Stimulated activated CD4-positive, alpha-beta T cell treated with anti-CD3 and anti-CD28 coated beads, Interleukin-12 subunit alpha, Interleukin-12 subunit beta, amount 100 ng/mL, for 24 hours (primary cell): ENCODE measurements around the gene MACF1.
"Not testable (repeated sequence)": the region's sequence is repeated elsewhere in the genome, so short reads cannot be mapped to it uniquely, and the experiment has no call there.

Experiments
- DNase-seq, 2 experiments: peaks; one replicate each; pipeline ENCODE4 v3.0.0-alpha.2; 2020; ENCODE audit warnings: low read depth in 2 of 2

MACF1 gene

DNA sequence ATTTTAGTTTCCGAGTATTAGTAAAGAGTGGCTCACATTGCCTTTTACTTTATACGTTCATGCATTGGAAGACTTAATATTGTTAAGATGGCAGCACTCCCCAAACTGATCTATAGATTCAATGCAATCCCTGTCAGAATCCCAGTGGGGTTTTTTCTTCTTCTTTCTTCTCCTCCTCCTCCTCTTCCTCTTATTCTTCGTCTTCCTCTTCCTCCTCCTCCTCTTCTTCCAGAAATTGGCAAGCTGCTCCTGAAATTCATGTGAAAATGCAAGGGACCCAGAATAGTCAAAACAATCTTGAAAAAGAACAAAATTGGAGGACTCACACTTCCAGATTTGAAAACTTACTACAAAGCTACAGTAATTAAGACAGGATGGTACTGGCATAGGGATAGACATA, 23.2 kb upstream of the MACF1 start:
- DNase-seq = no peak

DNA sequence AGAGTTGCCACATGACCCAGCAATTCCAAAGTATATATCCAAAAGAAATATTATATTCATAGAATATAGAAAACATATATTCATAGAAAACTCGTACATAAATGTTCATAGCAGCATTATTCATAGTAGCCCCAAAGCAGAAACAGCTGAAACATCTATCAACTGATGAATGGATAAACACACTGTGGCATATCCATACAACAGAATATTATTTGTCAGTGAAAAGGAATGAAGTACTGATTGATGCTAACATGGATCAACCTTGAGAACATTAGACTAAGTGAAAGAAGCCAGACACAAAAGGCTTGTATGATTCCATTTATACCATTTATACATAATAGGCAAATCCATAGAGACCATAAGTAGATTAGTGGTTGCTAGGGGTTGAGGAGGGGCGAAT, 21.7 kb upstream of the MACF1 start:
- DNase-seq = no peak

DNA sequence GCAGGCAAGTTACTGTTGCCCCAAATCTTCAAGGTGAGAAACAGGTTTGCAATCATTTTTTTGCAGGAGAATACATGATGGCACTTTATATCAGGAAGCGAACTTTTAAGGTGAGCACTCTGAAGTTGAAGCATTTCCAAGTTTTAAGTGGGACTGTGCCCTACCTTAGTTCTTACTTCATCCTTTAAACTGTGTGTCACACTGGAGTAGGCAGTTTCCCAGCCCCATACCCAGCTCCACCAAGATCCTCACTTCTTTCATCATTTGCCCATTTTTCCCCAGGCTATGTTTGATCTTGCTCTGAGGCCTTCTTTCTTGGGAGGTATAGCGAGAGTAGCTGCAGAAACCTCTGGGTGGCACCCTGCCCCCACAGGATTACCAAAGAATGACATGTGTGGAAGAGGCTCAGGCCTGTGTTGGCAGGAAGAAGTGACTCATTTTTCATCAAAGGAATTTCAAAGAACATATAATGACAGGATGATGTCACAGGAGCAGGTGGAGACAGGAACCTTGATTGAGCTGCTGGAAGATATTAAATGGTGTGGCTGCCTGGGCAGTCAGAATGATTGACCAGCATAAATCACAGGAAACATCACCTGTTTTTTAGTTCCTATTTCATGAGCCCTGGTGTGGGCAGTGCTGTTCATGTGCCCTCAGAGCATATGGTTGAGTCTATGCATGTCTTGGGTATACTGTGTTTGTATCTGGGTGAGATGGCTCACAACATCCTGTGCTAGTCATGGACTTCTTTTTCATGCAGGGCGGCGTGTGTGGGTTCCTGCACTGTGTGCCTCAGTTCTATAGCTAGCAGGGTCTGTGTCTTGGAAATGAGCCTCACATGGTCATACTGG, 20.8 kb upstream of the MACF1 start:
- DNase-seq = peak; percentile 62 to 65

DNA sequence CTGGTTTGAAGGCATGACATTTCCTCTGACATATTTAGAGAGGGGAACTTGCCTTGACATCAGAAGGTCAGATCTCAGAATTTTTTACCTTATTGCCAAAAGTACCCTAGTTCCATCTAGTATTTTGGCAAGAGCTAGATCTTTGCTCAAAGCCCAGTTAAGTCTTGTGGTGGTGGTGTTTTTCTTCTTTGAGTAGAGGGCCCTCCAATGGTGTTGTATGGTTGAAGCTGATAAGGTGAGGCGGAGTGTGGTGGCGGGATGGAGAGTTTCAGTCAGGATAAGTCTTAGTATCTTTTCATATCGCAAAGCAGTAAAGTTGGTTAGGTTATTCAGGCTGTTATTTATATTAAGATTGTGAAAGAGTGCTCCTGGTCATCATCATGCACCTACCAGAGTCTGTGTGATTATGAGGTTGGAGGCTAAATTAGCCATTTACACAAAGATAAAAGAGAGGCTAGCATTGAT, 20.1 kb upstream of the MACF1 start:
- DNase-seq = no peak

DNA sequence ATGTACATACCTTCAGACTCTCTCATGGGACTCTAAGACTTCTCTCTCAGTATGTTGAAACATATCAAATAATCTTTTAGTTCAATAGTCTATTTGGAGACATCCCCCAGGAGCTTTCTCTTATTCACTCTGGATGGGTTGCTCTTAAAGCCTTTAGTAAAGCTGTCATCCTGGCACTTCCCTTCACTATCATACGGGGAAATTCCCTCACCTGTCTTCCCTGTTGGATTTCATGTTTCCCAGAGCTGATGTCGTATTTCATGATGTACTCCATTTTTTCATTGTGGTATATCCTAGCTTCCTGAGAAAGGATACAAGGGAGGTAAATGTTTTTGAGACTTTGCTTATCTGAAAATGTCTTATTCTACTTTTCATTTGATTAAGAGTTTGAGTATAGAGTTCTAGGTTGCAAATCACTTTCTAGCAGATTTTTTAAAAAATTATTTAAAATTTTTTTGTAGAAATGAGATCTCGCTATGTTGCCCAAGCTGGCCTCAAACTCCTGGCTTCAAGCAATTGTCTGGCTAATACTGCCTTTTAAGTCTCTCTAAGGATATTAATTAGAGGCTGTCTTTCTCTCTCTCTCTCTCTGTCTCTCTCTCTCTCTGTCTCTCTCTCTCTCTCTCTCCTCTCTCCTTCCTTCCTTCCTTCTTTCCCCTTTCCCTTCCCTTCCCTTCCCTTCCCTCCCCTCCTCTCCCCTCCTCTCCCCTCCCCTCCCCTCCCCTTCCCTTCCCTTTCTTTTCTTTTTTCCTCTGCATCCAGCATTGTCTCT, 17.0 kb upstream of the MACF1 start:
- no peak for DNase-seq

DNA sequence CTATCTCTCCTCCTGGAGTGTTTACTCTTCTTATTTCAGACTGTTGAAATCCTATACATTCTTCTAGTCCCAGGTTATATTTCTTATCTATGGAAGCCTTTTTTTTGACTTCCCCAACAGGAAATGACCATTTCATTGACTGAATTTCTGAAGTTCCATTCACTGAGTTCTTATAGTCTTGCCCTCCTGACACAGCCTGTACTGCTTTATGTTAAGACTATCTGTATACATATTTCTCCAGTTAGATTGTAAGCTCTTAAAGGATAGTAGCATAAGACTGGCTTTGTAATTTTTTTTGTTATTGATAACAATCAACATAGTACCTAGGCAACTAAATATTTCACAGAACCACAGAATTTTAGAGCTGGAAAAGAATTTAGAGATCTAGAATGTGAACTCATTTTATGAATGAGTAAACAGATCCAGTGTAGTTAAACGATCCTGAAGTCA, 14.9 kb upstream of the MACF1 start:
- DNase-seq = no peak

DNA sequence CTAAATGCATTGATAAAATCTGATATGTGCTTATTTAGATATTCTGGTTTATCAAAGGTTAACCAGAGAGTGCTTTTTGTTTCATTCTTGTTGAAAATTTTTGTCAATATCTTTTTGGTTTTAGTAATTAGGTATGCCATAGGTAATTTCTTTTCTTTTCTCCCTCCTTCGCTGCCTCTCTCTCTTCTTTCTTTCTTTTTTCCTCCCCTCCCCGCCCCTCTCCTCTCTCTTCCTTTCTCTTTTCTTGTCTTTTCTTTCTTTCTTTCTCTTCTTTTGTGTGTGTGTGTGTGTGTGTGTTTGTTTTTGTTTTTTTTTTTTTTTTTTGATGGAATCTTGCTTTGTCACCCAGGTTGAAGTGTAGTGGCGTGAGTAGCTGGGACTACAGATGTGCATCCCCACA, 14.4 kb upstream of the MACF1 start:
- DNase-seq = no peak

DNA sequence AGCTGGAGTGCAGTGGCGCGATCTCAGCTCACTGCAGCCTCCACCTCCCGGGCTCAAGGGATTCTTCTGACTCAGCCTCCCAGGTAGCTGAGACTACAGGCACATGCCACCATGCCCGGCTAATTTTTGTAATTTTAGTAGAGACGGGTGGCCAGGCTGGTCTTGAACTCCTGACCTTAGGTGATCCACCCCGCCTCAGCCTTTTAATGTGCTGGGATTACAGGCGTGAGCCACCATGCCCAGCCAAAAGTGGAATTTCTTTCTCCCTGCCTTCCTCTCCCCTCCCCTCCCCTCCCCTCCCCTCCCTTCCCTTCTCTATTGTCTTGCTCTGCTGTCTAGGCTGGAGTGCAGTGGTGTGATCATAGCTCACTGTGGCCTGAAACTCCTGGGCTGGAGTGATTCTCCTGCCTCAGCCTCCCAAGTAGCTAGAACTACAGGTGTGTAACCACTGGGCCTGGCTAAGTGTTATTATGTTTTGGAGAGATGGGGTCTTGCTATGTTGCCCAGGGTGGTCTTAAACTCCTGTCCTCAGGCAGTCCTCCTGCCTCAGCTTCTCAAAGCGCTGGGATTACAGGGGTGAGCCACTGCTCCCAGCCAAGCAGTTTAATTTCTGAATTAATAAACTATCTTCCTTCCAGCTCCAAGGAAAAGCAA, 10.0 kb upstream of the MACF1 start:
- DNase-seq = no peak

DNA sequence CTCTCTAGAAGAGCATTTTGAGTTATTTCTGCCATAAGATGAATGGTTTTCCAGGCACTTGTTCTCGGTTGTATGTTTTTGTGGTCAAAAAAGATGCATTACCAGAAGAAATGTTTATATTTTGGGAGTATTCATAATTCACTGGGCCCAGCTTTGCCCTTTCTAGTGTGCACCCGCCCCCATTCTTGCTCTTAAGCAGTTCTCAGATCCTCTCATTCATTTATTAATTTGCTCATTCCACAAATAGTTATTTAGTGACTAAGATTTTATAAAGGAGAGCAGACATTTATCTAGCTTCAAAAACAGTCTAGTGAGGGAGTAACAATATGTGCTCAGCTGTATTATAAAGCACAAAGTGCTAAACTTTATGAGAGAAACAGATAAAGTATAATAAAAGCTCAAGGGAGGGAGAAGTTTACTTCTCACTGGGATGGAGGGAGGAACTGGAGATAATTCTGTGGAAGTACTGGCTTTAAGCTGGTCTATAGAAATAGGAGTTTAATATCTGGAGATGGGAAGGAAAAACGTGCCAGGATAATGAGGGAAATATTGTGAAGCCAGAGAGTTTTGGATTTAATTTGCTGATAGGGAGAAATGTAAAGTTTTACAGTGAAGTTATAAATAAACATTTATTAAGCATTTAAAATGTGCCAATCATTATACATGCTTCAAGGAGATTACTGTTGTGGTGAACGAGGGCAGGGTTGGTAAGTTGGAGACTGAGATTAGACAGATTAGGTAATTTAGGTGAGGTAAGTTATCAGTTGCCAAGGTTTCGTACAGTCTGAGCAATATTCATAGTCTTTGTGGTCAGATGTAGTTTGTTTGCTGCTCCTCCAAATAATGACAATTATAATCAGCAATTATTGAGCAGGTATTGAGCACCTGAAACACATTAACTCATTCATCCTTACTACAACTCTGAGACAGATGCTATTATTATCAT, 9.1 kb upstream of the MACF1 start:
- DNase-seq = no peak

DNA sequence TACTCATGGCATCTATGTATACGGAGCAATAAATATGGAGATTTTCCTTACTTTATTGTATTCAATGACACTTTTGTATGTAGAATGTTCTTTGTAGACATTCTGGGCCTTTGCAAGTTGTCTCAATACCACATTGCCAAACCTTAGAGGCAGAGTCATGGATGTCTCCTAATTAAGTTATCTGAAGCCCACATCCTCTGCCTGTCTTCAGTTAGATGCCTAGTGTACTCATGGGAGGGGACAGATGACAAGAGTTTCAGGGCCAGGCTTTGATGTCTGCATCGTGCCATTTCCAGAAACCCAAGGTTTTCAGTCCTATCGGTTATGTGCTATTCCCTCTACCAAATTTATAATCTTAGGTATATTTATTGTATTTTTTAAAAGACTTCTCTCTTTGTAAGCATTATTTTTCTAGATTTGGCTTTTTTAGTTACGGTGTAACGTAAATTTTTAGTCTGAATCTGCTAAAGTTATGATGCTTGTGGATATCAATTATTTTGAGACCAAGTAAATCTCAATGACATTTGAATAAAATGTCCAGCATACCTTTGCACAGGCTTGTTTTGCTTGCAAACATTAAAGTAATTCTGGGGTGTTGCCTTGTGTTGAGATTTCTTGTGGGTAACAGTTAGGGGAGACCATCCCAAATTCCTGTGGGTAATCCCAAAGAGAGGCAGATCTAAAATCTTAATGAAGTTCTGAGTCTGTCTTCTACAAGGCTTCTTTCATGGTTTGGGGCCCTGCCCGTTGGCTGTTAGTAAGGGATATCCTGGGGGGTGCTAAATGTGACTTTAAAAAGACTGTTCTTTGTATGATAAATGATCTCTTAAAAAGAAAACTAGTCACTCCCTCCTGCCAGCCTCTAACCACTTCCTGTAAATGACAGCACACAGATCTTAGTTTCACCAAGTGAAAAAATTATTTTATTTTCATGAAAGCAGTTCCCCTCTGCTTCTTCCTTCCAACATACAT, 8.0 kb upstream of the MACF1 start:
- DNase-seq = no peak

DNA sequence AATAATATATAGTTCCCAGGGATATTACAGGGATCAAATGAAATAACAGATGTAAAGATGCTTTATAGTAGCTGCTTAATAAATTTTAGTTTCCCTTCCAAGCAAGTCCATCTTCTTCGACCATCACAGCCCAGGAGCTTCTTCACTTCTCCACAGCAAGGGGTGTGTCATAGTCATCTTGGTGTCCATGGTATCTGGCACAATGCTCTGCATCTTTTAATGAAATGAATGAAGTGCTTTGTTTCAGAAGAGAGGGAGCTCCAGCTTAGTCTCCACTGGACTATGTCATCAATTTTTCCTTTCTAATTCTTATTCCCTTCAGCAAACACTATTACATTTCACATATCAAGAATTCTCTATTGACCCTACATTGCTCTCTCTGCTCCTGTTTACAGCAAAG, 4.9 kb upstream of the MACF1 start:
- no peak for DNase-seq

DNA sequence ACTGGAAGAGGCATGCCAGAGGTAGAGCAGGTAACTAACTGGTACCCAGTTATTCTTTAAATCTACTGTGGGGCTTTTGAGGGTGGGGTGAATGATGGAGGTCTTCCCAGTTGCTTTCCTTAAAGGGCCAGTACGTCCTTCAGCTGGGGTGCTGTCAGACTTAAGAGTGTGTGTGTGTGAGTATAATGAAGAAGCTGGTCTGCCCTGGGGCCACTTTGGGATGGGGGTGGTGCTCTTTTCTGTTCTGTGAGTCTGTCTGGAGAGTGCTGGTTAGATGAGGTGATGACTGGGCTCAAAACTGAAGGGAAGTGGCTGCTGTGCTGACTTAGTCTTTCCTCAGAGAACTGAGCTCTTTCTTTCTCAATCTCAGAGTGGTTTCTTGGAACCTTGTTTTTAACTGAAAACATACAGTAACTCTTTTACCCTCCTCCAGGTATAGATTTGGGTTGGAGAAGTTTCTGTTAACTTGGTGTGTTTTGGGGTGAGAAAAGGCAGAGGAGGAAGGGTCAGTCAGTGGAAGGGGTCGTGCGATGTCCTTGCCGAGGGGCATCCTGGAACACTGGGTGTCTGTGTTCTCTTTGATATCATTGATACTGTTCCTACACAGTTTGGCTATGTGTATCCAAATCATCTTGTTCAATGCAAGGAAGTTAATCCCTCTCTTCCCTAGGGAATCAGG, 746 bp downstream of the MACF1 start:
- peak in 1 of 2 experiments; percentile 56 for DNase-seq

DNA sequence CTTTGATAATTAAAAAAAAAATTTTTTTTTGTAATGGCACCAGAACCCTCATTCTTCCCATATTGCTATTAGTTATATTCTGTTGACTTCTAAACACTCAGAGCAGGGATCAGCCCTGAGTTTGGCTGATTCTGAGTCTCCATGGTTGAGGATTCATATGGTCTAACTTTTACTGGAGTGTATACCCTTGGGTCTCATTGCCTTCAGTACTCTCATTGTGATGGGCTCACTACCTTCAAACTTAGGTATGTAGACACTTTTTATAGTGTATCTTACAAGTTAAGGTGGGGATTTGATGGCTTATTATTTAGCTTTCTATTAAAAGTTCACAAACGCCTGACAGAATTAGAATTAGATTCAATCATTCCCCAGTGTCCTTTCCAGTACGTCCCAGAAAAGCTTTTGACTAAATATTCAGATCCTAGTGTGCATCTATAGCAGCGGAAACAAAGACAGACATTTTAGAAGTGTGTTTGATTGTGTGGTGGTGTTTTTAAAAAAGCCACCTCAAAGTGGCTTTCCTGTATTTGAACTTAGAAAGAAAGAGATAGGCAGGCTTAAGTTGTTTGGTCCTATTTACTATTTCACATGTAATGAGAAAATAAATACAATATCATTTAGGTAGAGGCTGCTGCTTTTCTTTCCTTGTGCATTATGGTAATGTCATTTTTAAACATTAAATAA, 1.4 kb downstream of the MACF1 start:
- no peak for DNase-seq

DNA sequence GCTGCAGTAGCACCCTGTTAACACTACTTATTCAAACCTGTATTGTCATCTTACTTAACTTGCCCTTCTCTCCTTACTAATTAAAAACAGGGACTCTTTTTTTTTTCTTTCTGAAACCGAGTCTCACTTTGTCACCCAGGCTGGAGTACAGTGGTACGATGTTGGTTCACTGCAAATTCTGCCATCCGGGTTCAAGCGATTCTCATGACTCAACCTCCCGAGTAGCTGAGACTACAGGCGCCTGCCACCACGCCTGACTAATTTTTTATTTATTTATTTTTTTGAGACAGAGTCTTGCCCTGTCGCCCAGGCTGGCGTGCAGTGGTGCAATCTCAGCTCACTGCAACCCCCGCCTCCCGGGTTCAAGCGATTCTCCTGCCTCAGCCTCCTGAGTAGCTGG, 3.9 kb downstream of the MACF1 start:
- DNase-seq = not testable (repeated sequence)

DNA sequence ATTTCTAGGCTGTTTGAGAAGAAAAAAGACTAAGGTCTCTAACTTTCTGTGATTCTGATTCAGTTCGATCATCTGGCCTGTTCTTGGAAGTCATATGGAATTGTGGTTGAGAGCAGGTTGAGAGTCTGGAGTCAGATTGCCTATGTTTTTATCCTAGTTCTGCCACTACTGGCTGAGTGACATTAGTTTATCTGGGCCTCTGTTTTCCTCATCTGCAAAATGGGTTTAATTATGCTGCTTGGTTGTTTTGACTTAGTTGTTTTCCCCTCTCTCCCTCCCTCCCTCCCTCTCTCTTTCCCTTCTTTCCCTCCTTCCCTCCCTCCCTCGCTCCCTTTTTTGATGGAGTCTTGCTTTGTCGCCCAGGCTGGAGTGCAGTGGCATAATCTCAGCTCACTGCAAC, 6.2 kb downstream of the MACF1 start:
- DNase-seq = no peak

DNA sequence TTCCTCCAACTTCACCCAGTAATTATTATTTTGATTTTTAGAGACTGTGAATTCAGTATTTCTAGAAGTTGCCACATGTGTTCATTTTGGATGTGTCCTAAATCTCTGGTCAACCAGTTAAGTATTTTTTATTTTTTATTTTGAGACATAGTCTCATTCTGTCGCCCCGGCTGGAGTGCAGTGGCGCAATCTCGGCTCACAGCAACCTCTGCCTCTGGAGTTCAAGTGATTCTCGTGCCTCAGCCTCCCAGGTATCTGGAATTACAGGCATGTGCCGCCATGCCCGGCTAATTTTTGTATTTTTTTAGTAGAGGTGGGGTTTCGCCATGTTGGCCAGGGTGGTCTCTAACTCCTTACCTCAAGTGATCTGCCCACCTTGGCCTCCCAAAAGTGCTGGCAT, 8.0 kb downstream of the MACF1 start:
- no peak for DNase-seq

DNA sequence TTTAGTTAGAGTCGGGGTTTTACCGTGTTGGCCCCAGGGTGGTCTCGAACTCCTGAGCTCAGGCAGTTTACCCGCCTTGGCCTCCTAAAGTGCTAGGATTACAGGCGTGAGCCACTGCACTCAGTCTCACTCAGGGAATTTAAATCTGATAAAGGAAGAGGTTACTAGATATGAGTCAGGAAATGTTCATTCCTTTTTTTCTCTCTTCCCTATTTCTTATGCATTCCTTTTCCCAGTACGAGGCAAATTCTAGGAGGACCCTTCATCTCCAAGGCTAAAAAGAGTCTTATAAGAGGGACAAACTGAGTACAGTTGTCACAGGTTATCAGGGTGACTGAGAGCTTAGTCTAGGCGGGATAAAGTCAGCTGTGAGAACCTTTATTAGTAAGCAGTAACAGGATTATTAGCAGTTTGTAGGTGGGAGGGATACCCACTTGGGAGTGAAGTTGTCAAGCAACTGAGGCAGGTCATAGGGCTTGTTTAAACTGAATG, 9.1 kb downstream of the MACF1 start:
- no peak for DNase-seq

DNA sequence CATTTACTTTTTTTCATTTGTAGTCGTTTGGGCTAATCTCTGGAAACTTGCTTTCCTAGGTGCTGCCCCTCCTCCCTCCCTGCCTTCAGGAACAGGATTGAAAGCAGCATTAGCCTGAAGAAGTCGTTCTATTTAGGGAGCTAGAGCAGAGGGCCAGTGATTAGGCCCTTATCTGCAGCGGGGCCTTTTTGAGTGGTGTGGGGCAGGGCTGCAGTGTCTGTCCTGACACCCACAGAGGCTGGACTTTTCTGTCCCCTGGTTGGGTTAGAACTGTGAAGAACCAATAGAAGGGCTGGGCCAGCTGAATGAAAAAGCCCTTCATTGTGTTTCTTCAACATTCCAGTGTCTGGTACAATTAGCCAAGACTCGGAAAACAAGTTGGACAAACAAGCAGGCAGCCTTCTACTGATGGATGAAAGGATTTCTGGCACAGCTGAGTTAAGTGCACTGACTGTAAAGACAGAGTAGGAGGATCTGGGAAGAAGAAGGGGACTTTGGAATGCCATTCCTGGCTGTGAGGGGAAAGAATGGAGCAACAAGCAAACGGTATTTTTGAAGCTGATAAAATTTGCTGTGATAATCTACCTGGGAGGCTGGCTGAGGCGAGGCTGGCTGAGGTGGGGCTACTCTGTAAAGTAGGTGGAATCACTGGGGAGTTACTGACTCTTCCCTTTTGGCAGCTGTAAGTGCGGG, 9.7 kb downstream of the MACF1 start:
- DNase-seq = no peak
